NCI-H1436 treated with DMSO at 0.1 percent for 48 hours (cell line): ENCODE results near the gene CACNA1D.

Experiments used
- DNase-seq: peaks from one replicate; lab custom pipeline; 2025; lab: John Stamatoyannopoulos, UW

CACNA1D gene

GRCh38 chr3:53495520-53496391 lies 1.3 kb downstream of the CACNA1D start:
- no peak for DNase-seq

- no peak for DNase-seq
Measured at GRCh38 chr3:53496392-53496670, 1.9 kb downstream of the CACNA1D start.

- no peak for DNase-seq
Measured at GRCh38 chr3:53496984-53497383, 2.6 kb downstream of the CACNA1D start.

- DNase-seq, result no peak
Measured at GRCh38 chr3:53498806-53499641, 4.6 kb downstream of the CACNA1D start.

- DNase-seq, result no peak
Measured at GRCh38 chr3:53500165-53500777, 5.9 kb downstream of the CACNA1D start.

GRCh38 chr3:53501178-53501577 lies 6.8 kb downstream of the CACNA1D start:
- no peak for DNase-seq

GRCh38 chr3:53502737-53503136 lies 8.3 kb downstream of the CACNA1D start:
- no peak for DNase-seq

- no peak for DNase-seq
Measured at GRCh38 chr3:53503195-53503594, 8.8 kb downstream of the CACNA1D start.

- DNase-seq, result no peak
Measured at GRCh38 chr3:53506110-53506762, 11.8 kb downstream of the CACNA1D start.

- no peak for DNase-seq
Measured at GRCh38 chr3:53506763-53507145, 12.3 kb downstream of the CACNA1D start.

- no peak for DNase-seq
Measured at GRCh38 chr3:53509494-53509893, 15.1 kb downstream of the CACNA1D start.

GRCh38 chr3:53510508-53510907 lies 16.1 kb downstream of the CACNA1D start:
- DNase-seq, result no peak

GRCh38 chr3:53511246-53511645 lies 16.8 kb downstream of the CACNA1D start:
- no peak for DNase-seq

- no peak for DNase-seq
Measured at GRCh38 chr3:53513556-53514190, 19.3 kb downstream of the CACNA1D start.

GRCh38 chr3:53516339-53516738 lies 21.9 kb downstream of the CACNA1D start:
- DNase-seq, result no peak

- DNase-seq, result no peak
Measured at GRCh38 chr3:53518495-53518981, 24.1 kb downstream of the CACNA1D start.

GRCh38 chr3:53519065-53519709 lies 24.8 kb downstream of the CACNA1D start:
- no peak for DNase-seq

- no peak for DNase-seq
Measured at GRCh38 chr3:53523346-53523745, 28.9 kb downstream of the CACNA1D start.

GRCh38 chr3:53524566-53524965 lies 30.2 kb downstream of the CACNA1D start:
- DNase-seq, result no peak

GRCh38 chr3:53525765-53526703 lies 31.6 kb downstream of the CACNA1D start:
- no peak for DNase-seq
